GM12801 (cell line): ENCODE results near the gene HDAC7.

Source experiments
- TF ChIP-seq, protein P1 (sequence below): IDR thresholded peaks from one replicate; pipeline ENCODE4 v1.5.1; 2011; ENCODE audit warnings: control low read depth; ENCODE audit not compliant: insufficient read length; ENCODE audit errors: extremely low read depth

Gene HDAC7

GRCh38 chr12:47846294-47846996, 26.7 kb upstream of the HDAC7 start:
- TF ChIP-seq, protein P1, sequence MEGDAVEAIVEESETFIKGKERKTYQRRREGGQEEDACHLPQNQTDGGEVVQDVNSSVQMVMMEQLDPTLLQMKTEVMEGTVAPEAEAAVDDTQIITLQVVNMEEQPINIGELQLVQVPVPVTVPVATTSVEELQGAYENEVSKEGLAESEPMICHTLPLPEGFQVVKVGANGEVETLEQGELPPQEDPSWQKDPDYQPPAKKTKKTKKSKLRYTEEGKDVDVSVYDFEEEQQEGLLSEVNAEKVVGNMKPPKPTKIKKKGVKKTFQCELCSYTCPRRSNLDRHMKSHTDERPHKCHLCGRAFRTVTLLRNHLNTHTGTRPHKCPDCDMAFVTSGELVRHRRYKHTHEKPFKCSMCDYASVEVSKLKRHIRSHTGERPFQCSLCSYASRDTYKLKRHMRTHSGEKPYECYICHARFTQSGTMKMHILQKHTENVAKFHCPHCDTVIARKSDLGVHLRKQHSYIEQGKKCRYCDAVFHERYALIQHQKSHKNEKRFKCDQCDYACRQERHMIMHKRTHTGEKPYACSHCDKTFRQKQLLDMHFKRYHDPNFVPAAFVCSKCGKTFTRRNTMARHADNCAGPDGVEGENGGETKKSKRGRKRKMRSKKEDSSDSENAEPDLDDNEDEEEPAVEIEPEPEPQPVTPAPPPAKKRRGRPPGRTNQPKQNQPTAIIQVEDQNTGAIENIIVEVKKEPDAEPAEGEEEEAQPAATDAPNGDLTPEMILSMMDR = no peak

DNA sequence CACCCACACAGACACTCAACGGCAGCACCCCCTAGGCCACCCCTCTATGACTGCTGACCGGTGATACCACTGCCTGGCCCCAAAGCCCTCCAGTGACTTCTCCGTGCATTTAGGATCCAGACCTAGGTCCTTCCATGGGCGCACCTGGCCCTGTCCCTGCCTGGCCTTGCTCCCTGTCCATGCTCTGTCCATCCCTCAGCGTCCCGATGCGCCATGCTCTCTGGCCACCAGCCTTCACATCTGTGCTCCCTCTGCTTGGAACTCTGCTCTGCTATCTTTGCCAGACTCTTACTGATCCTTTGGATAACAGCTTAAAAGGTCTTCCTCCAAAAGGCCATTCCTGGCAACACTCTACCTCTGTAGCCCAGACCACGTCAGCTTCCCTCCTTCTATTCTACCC, 25.4 kb upstream of the HDAC7 start:
- TF ChIP-seq, protein P1 = no peak

- TF ChIP-seq, protein P1 = no peak
These were observed 24.7 kb upstream of the HDAC7 start for GRCh38 chr12:47844264-47845019.

- TF ChIP-seq, protein P1 = no peak
These were observed 23.7 kb upstream of the HDAC7 start for GRCh38 chr12:47843226-47843980.

GRCh38 chr12:47841910-47842309, 22.2 kb upstream of the HDAC7 start:
- TF ChIP-seq, protein P1 = no peak

DNA sequence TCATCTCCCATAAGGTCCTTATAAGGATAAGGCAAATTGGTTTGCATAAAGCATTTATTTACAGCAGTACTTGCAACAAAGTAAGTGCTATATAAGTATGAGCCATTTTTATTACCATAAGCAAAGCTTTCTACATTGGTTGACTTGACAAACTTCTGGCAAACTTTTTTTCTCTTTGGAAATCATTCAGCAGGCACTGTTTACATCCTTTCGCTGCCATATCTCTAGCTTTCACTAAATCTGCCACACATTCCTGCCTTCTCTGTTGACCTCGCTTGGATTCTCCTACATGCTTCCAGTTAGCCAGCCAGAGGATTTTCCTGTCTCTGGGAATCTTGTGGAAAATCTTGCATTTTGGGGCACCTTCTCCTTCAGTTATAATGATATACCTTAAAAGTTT, 21.8 kb upstream of the HDAC7 start:
- TF ChIP-seq, protein P1 = no peak

DNA sequence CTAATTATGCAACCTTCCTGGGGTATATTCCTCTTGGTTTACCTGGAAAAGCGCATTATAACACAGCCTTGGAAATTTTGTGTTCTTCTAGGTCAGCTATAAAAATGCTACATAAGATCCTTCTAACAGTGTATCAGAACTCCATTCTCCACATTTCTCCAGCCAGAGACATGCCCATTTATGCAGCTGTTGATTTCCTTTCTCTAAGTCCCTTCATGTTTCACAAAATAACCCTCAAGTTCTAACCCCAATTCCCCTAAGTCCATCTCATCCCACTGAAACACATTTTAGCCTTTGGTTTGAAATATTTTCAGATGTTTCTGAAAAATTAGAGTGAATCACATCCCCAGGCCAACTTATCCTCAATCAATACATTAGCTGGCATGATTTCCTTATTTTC, 20.9 kb upstream of the HDAC7 start:
- TF ChIP-seq, protein P1 = no peak
